CD4-positive, alpha-beta T cell treated with Interleukin-17A for 4 hours (primary cell): ENCODE data around the gene MAPK13.
A peak's percentile ranks its signal among the peaks of the same experiment; 100 is the strongest.
"Not testable (repeated sequence)": the region's sequence is repeated elsewhere in the genome, so short reads cannot be mapped to it uniquely, and the experiment has no call there.

ENCODE experiments used
- DNase-seq: peaks from one replicate; pipeline ENCODE4 v3.0.0-alpha.2; 2020; ENCODE audit warnings: mixed read lengths

The MAPK13 gene

GRCh38 chr6:36115412-36115811, 14.9 kb upstream of the MAPK13 start:
- no peak for DNase-seq

- DNase-seq = no peak
Observed at GRCh38 chr6:36116066-36116864, 14.0 kb upstream of the MAPK13 start.

GRCh38 chr6:36116943-36117342, 13.4 kb upstream of the MAPK13 start:
- DNase-seq = no peak

- DNase-seq = no peak
Observed at GRCh38 chr6:36117658-36118549, 12.4 kb upstream of the MAPK13 start.

- DNase-seq = peak; percentile 76
Observed at GRCh38 chr6:36118550-36119107, 11.7 kb upstream of the MAPK13 start.

GRCh38 chr6:36119209-36119608, 11.1 kb upstream of the MAPK13 start:
- no peak for DNase-seq

- DNase-seq = no peak
Observed at GRCh38 chr6:36120018-36120417, 10.3 kb upstream of the MAPK13 start.

GRCh38 chr6:36120539-36120938, 9.8 kb upstream of the MAPK13 start:
- peak; percentile 84 for DNase-seq

- peak; percentile 76 for DNase-seq
Observed at GRCh38 chr6:36120979-36121786, 9.1 kb upstream of the MAPK13 start.

GRCh38 chr6:36121787-36122494, 8.4 kb upstream of the MAPK13 start:
- no peak for DNase-seq

- no peak for DNase-seq
Observed at GRCh38 chr6:36122495-36123269, 7.6 kb upstream of the MAPK13 start.

- DNase-seq = peak; percentile 92
Observed at GRCh38 chr6:36123270-36124139, 6.8 kb upstream of the MAPK13 start.

- not testable (repeated sequence) for DNase-seq
Observed at GRCh38 chr6:36124346-36124745, 6.0 kb upstream of the MAPK13 start.

GRCh38 chr6:36124881-36125280, 5.4 kb upstream of the MAPK13 start:
- DNase-seq = no peak

- no peak for DNase-seq
Observed at GRCh38 chr6:36125575-36125974, 4.7 kb upstream of the MAPK13 start.

- DNase-seq = no peak
Observed at GRCh38 chr6:36126121-36126520, 4.2 kb upstream of the MAPK13 start.

GRCh38 chr6:36126553-36127458, 3.5 kb upstream of the MAPK13 start:
- DNase-seq = no peak

- DNase-seq = no peak
Observed at GRCh38 chr6:36127462-36128016, 2.8 kb upstream of the MAPK13 start.

- DNase-seq = no peak
Observed at GRCh38 chr6:36128073-36128472, 2.2 kb upstream of the MAPK13 start.
